Measurements from ENCODE around the gene HIVEP2.

GRCh38 chr6:142784344-142784743 lies 160.6 kb downstream of the HIVEP2 start:
- TF ChIP-seq EZH2 (IDR thresholded peaks at IDR 0.05; ENCODE audit: insufficient read depth, poor library complexity, severe bottlenecking) (no peak), EZH2phosphoT487 (IDR thresholded peaks at IDR 0.05; ENCODE audit: insufficient read depth, low read depth) (no peak)
